ENCODE data around the gene EVA1A.

DNA sequence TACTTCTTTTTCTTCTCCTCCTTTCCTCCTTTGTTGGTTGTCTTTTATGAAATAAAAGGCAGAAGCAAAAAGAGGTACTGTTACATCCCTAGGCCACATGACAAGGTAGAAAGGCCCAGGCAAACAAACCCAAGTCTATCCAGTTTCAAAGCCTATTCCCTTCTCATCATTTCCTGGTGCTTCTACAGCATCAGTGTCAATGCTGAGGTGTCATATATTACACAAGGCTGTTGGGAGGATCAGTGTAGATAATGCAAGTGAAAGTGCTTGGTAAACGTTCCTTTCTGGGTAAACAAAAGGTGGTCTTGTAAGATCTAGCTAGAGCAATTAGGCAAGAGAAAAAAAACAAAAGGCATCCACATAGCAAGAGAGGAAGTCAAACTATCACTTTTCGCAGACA is 64.9 kb downstream of the EVA1A start:
- TF ChIP-seq, protein P1, sequence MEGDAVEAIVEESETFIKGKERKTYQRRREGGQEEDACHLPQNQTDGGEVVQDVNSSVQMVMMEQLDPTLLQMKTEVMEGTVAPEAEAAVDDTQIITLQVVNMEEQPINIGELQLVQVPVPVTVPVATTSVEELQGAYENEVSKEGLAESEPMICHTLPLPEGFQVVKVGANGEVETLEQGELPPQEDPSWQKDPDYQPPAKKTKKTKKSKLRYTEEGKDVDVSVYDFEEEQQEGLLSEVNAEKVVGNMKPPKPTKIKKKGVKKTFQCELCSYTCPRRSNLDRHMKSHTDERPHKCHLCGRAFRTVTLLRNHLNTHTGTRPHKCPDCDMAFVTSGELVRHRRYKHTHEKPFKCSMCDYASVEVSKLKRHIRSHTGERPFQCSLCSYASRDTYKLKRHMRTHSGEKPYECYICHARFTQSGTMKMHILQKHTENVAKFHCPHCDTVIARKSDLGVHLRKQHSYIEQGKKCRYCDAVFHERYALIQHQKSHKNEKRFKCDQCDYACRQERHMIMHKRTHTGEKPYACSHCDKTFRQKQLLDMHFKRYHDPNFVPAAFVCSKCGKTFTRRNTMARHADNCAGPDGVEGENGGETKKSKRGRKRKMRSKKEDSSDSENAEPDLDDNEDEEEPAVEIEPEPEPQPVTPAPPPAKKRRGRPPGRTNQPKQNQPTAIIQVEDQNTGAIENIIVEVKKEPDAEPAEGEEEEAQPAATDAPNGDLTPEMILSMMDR (IDR thresholded peaks at IDR 0.05) = no peak
- TF ChIP-seq POLR2A (IDR thresholded peaks at IDR 0.05) = no peak

Measured in transverse colon (tissue), 3 donors.